ENCODE data around the gene TMEM145.

DNA sequence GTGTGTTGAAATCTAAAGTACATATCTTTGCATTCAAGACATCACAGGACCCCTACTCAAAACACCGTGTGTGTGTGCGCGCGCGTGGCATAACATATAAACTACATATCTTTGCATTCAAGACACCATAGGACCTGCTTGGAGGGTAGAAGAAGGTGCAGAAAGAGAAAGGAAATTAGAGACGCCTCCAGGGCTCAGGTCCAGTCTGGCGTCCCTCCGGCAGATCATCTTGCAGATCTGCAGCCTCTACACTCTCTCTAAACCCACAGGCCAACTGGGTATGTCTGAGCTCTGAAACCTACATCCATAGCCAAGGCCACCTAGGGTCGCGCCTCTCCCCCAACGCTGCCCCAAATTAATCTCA lies 10.0 kb upstream of the TMEM145 start:
- TF ChIP-seq YY1 (IDR thresholded peaks at IDR 0.05; ENCODE audit: low read depth) (no peak), CEBPB (IDR thresholded peaks at IDR 0.05) (no peak), CREB1 (IDR thresholded peaks at IDR 0.05; ENCODE audit: low read depth) (no peak), EP300 (IDR thresholded peaks at IDR 0.05; ENCODE audit: borderline replicate concordance) (no peak), TEAD4 (IDR thresholded peaks at IDR 0.05) (no peak), ZBTB7A (IDR thresholded peaks at IDR 0.05; ENCODE audit: low read depth) (no peak)
- TF ChIP-seq, protein P1, sequence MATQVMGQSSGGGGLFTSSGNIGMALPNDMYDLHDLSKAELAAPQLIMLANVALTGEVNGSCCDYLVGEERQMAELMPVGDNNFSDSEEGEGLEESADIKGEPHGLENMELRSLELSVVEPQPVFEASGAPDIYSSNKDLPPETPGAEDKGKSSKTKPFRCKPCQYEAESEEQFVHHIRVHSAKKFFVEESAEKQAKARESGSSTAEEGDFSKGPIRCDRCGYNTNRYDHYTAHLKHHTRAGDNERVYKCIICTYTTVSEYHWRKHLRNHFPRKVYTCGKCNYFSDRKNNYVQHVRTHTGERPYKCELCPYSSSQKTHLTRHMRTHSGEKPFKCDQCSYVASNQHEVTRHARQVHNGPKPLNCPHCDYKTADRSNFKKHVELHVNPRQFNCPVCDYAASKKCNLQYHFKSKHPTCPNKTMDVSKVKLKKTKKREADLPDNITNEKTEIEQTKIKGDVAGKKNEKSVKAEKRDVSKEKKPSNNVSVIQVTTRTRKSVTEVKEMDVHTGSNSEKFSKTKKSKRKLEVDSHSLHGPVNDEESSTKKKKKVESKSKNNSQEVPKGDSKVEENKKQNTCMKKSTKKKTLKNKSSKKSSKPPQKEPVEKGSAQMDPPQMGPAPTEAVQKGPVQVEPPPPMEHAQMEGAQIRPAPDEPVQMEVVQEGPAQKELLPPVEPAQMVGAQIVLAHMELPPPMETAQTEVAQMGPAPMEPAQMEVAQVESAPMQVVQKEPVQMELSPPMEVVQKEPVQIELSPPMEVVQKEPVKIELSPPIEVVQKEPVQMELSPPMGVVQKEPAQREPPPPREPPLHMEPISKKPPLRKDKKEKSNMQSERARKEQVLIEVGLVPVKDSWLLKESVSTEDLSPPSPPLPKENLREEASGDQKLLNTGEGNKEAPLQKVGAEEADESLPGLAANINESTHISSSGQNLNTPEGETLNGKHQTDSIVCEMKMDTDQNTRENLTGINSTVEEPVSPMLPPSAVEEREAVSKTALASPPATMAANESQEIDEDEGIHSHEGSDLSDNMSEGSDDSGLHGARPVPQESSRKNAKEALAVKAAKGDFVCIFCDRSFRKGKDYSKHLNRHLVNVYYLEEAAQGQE (IDR thresholded peaks at IDR 0.05; ENCODE audit: low read depth), result no peak
